HEK293 (cell line): ENCODE data around the gene ZBTB17.
A peak's percentile ranks its signal among the peaks of the same experiment; 100 is the strongest.

Experiments used
- CTCF ChIA-PET: fragments of 350-600 bp; formaldehyde crosslinking; extraction: SDS; loops from one replicate; lab custom pipeline; 2021; ENCODE audit warnings: antibody characterized with exemption; lab: Yijun Ruan, JAX
- POLR2A ChIA-PET: fragments of 300-600 bp; formaldehyde crosslinking; extraction: SDS; loops from one replicate; lab custom pipeline; 2020; ENCODE audit warnings: antibody characterized with exemption, inconsistent platforms; lab: Yijun Ruan, JAX
- H3K27ac ChIP-seq: fragments of 200-500 bp; sonication (Bioruptor generic); 2 replicates; pipeline ENCODE4 v1.5.1; 2014; ENCODE audit warnings: low read depth, low read length, control low read depth, inconsistent platforms; ENCODE audit errors: extremely low read depth
- H3K36me3 ChIP-seq, 2 experiments: fragments of 200-500 bp in 1 of 2; sonication (Bioruptor generic) in 1 of 2; 1 replicate in 1 of 2; 2 replicates in 1 of 2; pipeline ENCODE4 v1.5.1; 2014 to 2017; ENCODE audit warnings: inconsistent platforms in 2 of 2, low read length in 2 of 2; ENCODE audit not compliant: control insufficient read depth in 2 of 2, insufficient read depth in 1 of 2
- H3K4me1 ChIP-seq: fragments of 200-500 bp; sonication (Bioruptor generic); 2 replicates; pipeline ENCODE4 v1.5.1; 2014; ENCODE audit warnings: mild to moderate bottlenecking, low read length, inconsistent platforms; ENCODE audit not compliant: control insufficient read depth, insufficient read depth
- H3K4me3 ChIP-seq: 2 replicates; pipeline ENCODE4 v1.5.1; 2011; ENCODE audit warnings: low read depth, mild to moderate bottlenecking, control low read depth, low read length, moderate library complexity
- H3K9me3 ChIP-seq: fragments of 200-500 bp; sonication (Bioruptor generic); 2 replicates; pipeline ENCODE4 v1.5.1; 2014; ENCODE audit warnings: low read depth, low read length, inconsistent platforms; ENCODE audit not compliant: control insufficient read depth, insufficient read depth
- RBAK ChIP-seq: fragments of 450-650 bp; formaldehyde crosslinking; IDR thresholded peaks from 2 replicates; pipeline ENCODE4 v1.5.1; 2016; ENCODE audit warnings: missing biosample characterization, missing genetic modification characterization
- SP2 ChIP-seq: fragments of 450-650 bp; formaldehyde crosslinking; IDR thresholded peaks from 2 replicates; pipeline ENCODE4 v1.5.1; 2016; ENCODE audit warnings: missing biosample characterization, missing genetic modification characterization
- SP7 ChIP-seq: fragments of 450-650 bp; formaldehyde crosslinking; IDR thresholded peaks from 2 replicates; pipeline ENCODE4 v1.5.1; 2016; ENCODE audit warnings: missing biosample characterization, missing genetic modification characterization
- WT1 ChIP-seq: fragments of 450-650 bp; formaldehyde crosslinking; IDR thresholded peaks from 2 replicates; pipeline ENCODE4 v1.5.1; 2016; ENCODE audit warnings: missing biosample characterization, missing genetic modification characterization
- YY2 ChIP-seq: fragments of 450-650 bp; formaldehyde crosslinking; IDR thresholded peaks from 2 replicates; pipeline ENCODE4 v1.5.1; 2016; ENCODE audit warnings: missing biosample characterization, missing genetic modification characterization
- ZBTB20 ChIP-seq: fragments of 450-650 bp; formaldehyde crosslinking; IDR thresholded peaks from 2 replicates; pipeline ENCODE4 v1.5.1; 2016; ENCODE audit warnings: missing biosample characterization, missing genetic modification characterization
- ZFP69B ChIP-seq: fragments of 450-650 bp; formaldehyde crosslinking; IDR thresholded peaks from 2 replicates; pipeline ENCODE4 v1.5.1; 2016; ENCODE audit warnings: missing biosample characterization, missing genetic modification characterization
- ZNF157 ChIP-seq: fragments of 450-650 bp; formaldehyde crosslinking; IDR thresholded peaks from 2 replicates; pipeline ENCODE4 v1.5.1; 2016; ENCODE audit warnings: missing biosample characterization, missing genetic modification characterization
- ZNF175 ChIP-seq: fragments of 450-650 bp; formaldehyde crosslinking; IDR thresholded peaks from 2 replicates; pipeline ENCODE4 v1.5.1; 2016; ENCODE audit warnings: missing biosample characterization, missing genetic modification characterization
- ZNF433 ChIP-seq: fragments of 450-650 bp; formaldehyde crosslinking; IDR thresholded peaks from 2 replicates; pipeline ENCODE4 v1.5.1; 2016; ENCODE audit warnings: missing biosample characterization, missing genetic modification characterization, low read depth
- ZNF549 ChIP-seq: fragments of 450-650 bp; IDR thresholded peaks from 2 replicates; pipeline ENCODE4 v1.5.1; 2018; ENCODE audit warnings: missing biosample characterization, missing genetic modification characterization, mild to moderate bottlenecking, inconsistent platforms, moderate library complexity
- ZNF600 ChIP-seq: fragments of 450-650 bp; formaldehyde crosslinking; IDR thresholded peaks from 2 replicates; pipeline ENCODE4 v1.5.1; 2016; ENCODE audit warnings: missing biosample characterization, missing genetic modification characterization
- ZNF658 ChIP-seq: fragments of 450-650 bp; formaldehyde crosslinking; IDR thresholded peaks from 2 replicates; pipeline ENCODE4; 2016; ENCODE audit warnings: missing biosample characterization, missing genetic modification characterization
- ZNF768 ChIP-seq: fragments of 450-650 bp; formaldehyde crosslinking; IDR thresholded peaks from 2 replicates; pipeline ENCODE4 v1.5.1; 2018; ENCODE audit warnings: missing biosample characterization, mild to moderate bottlenecking, missing genetic modification characterization
- ZNF777 ChIP-seq: fragments of 450-650 bp; formaldehyde crosslinking; IDR thresholded peaks from 2 replicates; pipeline ENCODE4 v1.5.1; 2017; ENCODE audit warnings: missing biosample characterization, missing genetic modification characterization, borderline replicate concordance
- ZNF791 ChIP-seq: fragments of 450-650 bp; formaldehyde crosslinking; IDR thresholded peaks from 2 replicates; pipeline ENCODE4 v1.5.1; 2016; ENCODE audit warnings: missing biosample characterization, missing genetic modification characterization
- TF ChIP-seq, protein P1 (sequence below): fragments of 450-650 bp; formaldehyde crosslinking; IDR thresholded peaks from 2 replicates; pipeline ENCODE4 v1.5.1; 2016; ENCODE audit warnings: missing biosample characterization, missing genetic modification characterization
- TF ChIP-seq, protein P2 (sequence below): fragments of 450-650 bp; formaldehyde crosslinking; IDR thresholded peaks from 2 replicates; pipeline ENCODE4 v1.5.1; 2016; ENCODE audit warnings: missing biosample characterization, missing genetic modification characterization
- TF ChIP-seq, protein P3 (sequence below): fragments of 450-650 bp; formaldehyde crosslinking; IDR thresholded peaks from 2 replicates; pipeline ENCODE4 v1.5.0; 2017; ENCODE audit warnings: missing biosample characterization, missing genetic modification characterization, borderline replicate concordance
- TF ChIP-seq, protein P4 (sequence below): fragments of 450-650 bp; formaldehyde crosslinking; IDR thresholded peaks from 2 replicates; pipeline ENCODE4 v1.5.1; 2016; ENCODE audit warnings: missing biosample characterization, missing genetic modification characterization, borderline replicate concordance

Gene ZBTB17

DNA sequence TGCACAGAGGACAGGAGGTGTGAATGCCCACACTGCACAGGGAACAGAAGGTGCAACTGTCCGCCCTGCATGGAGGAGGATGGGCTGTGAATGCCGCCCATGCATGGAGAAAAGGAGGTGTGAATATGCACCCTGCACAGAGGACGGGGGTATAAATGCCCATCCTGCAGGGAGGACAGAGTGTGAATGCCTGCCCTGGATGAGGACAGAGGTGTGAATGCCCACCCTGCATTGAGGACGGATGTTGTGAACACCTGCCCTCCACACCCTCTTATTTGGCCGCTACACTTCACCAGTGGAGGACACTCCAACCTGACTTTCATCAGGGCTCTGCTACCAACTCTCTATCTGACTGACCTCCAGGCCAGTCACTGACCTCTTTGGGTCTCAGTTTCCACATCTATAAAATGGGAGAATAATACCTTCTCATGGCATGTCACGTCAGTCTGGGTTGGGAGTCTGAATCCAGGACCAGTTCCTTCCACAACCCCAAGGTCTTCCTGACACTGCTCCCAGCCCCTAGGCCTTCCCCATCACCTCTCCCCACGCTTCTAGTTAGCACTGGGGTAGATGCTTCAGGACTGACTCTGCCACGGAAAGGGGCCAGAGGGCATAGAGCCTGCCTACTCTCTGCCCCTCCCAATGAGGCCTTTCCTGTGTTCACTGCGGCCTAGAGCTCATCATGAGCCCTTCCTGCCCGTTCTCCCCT, 28.4 kb downstream of the ZBTB17 start:
- Histone ChIP-seq H3K4me1 (peaks cover 12% of the 10 kb centered on the region), H3K9me3 (no peaks in the 10 kb centered on the region), H3K36me3 (peaks cover 0 to 78% of the 10 kb centered on the region in 2 experiments; a peak in 2 of 3 replicates), H3K4me3 (no peak overlapping the region), H3K27ac (no peak overlapping the region)
- ChIA-PET POLR2A (interaction anchor here (0.6 kb wide), 1 partner anchor 103 kb away, joined by 4 read pairs; no protein-coding TSS in a partner anchor), CTCF (no interaction called here)
- TF ChIP-seq ZNF658: no peak
- TF ChIP-seq ZNF777: no peak
- TF ChIP-seq SP2 (tag by site-specific recombination): peak; percentile 21; the same call in 1 of the 2 replicates
- no peak for TF ChIP-seq ZFP69B
- TF ChIP-seq ZNF157 (tag by site-specific recombination): no peak
- TF ChIP-seq ZNF549 (tag by site-specific recombination): no peak
- TF ChIP-seq, protein P1, sequence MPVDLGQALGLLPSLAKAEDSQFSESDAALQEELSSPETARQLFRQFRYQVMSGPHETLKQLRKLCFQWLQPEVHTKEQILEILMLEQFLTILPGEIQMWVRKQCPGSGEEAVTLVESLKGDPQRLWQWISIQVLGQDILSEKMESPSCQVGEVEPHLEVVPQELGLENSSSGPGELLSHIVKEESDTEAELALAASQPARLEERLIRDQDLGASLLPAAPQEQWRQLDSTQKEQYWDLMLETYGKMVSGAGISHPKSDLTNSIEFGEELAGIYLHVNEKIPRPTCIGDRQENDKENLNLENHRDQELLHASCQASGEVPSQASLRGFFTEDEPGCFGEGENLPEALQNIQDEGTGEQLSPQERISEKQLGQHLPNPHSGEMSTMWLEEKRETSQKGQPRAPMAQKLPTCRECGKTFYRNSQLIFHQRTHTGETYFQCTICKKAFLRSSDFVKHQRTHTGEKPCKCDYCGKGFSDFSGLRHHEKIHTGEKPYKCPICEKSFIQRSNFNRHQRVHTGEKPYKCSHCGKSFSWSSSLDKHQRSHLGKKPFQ (tag by site-specific recombination): peak; percentile 96
- no peak for TF ChIP-seq ZBTB20 (tag by site-specific recombination)
- TF ChIP-seq, protein P2, sequence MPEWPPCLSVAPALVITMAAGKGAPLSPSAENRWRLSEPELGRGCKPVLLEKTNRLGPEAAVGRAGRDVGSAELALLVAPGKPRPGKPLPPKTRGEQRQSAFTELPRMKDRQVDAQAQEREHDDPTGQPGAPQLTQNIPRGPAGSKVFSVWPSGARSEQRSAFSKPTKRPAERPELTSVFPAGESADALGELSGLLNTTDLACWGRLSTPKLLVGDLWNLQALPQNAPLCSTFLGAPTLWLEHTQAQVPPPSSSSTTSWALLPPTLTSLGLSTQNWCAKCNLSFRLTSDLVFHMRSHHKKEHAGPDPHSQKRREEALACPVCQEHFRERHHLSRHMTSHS: no peak
- no peak for TF ChIP-seq ZNF768 (tag by site-specific recombination)
- no peak for TF ChIP-seq ZNF433 (tag by site-specific recombination)

DNA sequence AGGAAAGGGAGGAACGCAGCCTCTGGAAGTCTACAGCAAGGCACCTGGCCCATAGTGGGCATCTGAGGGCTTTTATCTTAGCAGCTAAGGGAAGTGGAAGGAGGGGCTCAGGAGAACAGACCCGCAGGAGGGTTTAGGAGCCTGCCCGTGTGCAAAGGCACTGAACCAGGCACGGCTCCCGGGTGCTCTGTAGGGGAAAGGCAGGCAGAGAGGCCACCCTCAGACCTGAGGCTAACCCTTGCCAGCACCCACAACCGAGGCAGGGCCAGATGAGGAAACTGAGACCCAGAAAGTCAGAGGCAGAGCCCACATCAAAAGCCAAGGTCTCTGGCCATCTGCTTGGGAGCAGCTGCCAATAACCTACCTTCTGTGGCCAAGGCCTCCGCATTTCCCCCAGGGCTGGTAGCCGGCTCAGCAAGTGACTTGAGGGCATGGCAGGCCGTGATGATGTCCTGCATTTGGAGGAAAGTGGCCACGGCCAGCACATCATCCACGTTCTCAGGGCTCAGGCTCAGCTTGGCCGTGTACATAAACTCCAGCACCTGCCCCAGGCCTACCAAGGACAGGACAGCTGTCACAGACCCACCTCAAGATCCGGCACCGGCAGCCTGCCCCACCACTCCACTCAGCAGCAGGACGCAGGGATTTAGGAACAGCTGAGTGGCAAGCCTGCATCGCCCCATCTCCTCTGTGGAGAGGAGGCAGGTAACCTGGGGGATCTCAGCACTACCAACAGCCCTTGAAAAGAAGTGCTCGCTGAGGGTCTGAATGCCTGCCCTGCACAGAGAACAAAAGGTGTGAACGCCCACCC, 29.1 kb downstream of the ZBTB17 start:
- Histone ChIP-seq H3K4me3 (no peak overlapping the region), H3K9me3 (no peaks in the 10 kb centered on the region), H3K36me3 (peaks cover 0 to 78% of the 10 kb centered on the region in 2 experiments; a peak in 2 of 3 replicates), H3K4me1 (peaks cover 12% of the 10 kb centered on the region), H3K27ac (no peak overlapping the region)
- CTCF ChIA-PET: no interaction called here
- TF ChIP-seq ZNF791 (tag by site-specific recombination): no peak
- TF ChIP-seq ZNF600 (tag by site-specific recombination): peak; percentile 35; the same call in 1 of the 2 replicates
- TF ChIP-seq, protein P3, sequence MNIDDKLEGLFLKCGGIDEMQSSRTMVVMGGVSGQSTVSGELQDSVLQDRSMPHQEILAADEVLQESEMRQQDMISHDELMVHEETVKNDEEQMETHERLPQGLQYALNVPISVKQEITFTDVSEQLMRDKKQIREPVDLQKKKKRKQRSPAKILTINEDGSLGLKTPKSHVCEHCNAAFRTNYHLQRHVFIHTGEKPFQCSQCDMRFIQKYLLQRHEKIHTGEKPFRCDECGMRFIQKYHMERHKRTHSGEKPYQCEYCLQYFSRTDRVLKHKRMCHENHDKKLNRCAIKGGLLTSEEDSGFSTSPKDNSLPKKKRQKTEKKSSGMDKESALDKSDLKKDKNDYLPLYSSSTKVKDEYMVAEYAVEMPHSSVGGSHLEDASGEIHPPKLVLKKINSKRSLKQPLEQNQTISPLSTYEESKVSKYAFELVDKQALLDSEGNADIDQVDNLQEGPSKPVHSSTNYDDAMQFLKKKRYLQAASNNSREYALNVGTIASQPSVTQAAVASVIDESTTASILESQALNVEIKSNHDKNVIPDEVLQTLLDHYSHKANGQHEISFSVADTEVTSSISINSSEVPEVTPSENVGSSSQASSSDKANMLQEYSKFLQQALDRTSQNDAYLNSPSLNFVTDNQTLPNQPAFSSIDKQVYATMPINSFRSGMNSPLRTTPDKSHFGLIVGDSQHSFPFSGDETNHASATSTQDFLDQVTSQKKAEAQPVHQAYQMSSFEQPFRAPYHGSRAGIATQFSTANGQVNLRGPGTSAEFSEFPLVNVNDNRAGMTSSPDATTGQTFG (tag by site-specific recombination): no peak
- POLR2A ChIA-PET: no interaction called here

DNA sequence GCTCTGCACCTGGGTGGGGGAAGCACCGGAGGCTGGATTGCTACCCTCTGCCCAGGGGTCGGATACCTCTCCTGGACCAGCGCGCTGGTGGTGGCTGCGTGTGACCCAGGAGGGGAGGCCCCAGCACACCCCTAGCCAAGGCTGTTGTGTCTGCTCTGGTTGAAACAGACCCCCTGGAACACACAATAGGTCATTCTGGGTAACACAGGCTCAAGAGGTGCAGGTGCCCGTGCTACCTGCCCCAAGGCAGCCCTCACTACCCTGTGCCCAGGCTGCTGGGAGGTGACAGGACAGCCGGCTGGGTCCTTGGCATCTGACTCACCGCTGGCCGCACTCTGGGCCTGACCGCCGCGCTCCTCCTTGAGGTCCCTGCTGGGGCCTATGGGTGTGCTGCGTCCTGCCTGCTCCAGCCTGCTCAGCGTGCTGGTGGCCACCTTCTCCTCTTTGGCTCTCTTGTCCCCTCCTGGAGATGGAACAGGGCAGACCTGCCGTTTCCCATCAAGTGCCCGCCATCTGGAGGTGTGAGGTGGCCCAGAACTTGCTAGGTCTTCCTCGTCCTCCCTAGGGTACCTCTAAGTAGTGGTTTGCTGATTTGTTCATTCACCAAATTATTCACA, 30.0 kb downstream of the ZBTB17 start:
- no peak for TF ChIP-seq YY2 (tag by site-specific recombination)
- TF ChIP-seq WT1 (tag by site-specific recombination): no peak
- no peak for TF ChIP-seq ZNF175
- no peak for TF ChIP-seq RBAK (tag by site-specific recombination)
- no peak for TF ChIP-seq SP7
- TF ChIP-seq, protein P4, sequence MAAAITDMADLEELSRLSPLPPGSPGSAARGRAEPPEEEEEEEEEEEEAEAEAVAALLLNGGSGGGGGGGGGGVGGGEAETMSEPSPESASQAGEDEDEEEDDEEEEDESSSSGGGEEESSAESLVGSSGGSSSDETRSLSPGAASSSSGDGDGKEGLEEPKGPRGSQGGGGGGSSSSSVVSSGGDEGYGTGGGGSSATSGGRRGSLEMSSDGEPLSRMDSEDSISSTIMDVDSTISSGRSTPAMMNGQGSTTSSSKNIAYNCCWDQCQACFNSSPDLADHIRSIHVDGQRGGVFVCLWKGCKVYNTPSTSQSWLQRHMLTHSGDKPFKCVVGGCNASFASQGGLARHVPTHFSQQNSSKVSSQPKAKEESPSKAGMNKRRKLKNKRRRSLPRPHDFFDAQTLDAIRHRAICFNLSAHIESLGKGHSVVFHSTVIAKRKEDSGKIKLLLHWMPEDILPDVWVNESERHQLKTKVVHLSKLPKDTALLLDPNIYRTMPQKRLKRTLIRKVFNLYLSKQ (tag by site-specific recombination): no peak
- Histone ChIP-seq H3K9me3 (no peaks in the 10 kb centered on the region), H3K4me1 (peaks cover 12% of the 10 kb centered on the region), H3K36me3 (peaks cover 0 to 83% of the 10 kb centered on the region in 2 experiments; a peak in 2 of 3 replicates), H3K27ac (no peak overlapping the region), H3K4me3 (no peak overlapping the region)
- CTCF ChIA-PET: no interaction called here
- POLR2A ChIA-PET: no interaction called here
